GM21515 (cell line): Measurements from ENCODE around the gene ABLIM3.

Source experiments
- ATAC-seq: cut with Tn5 transposase; IDR thresholded peaks from one replicate; pipeline ENCODE4 v1.9.1; 2021; ENCODE audit not compliant: unreplicated experiment

ABLIM3 gene

GRCh38 chr5:149156435-149157083 is 15.3 kb downstream of the ABLIM3 start:
- no peak for ATAC-seq

DNA sequence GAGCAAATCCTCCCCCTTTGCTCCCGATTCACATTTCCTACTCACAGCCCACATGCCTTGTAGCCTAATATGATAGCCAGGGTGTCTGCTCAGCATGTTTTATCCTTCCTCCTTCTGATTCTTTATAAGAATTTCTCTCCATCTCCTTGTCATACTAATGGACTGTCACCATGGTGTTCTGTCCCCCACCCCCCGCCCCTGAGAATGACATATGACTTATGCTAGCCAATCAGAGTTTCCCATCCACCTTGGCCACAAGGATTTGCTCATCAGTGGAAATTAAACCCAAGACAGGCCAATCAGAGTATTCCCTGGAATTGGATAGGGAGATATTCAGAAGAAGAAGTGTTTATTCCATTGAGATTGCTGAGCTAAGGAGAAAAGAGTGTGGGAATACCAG is 16.0 kb downstream of the ABLIM3 start:
- no peak for ATAC-seq

DNA sequence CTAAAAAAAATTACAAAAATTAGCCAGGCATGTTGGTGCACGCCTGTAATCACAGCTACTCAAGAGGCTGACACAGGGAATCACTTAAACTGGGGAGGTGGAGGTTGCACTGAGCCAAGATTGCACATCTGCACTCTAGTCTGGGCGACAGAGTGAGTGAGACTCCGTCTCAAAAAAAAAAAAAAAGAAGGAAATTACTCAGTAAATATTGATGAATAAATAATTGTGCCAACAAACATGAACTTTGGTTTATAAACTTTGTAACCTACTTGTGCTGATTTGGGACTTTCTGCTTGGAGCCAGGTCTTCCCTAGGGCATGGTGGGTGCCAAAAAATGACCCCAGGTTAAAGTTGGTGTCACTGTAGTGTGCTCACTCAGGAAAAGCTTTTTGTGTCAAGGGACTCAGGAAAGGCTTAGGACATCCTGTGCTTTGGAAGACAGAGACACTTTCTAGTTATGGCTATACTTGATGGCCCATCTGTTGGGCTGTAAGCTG is 19.0 kb downstream of the ABLIM3 start:
- no peak for ATAC-seq

DNA sequence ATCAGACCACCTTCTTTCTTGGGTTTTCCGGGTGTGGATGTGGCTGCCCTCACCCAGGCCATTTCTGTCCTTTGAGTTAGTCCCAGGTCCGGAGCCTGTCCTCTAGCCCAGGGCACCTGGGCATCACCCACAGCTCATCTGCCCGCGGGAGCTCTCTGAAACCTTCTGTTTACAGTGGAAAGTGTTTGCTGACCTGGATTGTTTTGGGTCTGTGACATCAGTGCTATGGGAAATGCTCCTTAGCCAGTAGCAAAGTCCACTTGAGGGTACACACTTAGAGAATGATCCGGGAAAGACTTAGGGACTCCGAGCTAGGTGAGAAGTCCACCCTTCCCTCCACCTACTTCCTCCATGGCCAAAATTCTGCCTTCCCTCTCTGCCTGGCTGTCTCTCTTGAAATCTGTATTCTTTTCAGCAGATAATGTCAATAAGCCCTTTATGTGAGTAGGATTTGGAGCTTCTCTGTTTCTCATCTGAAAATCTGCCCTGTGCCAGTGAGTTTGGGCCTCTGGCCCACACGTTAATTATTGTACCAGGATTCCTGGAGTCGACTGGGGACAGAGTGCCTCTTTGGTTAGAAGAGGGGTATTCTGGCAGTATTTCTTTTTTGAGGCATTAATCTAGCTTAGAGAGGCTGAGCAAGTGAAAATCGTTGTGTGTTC is 19.9 kb downstream of the ABLIM3 start:
- no peak for ATAC-seq

GRCh38 chr5:149161850-149162249 is 20.6 kb downstream of the ABLIM3 start:
- no peak for ATAC-seq

GRCh38 chr5:149162401-149163084 is 21.2 kb downstream of the ABLIM3 start:
- peak; percentile 85 for ATAC-seq

- ATAC-seq, result no peak
Observed at GRCh38 chr5:149164731-149165130, 23.4 kb downstream of the ABLIM3 start.

GRCh38 chr5:149166128-149166527 is 24.8 kb downstream of the ABLIM3 start:
- no peak for ATAC-seq

DNA sequence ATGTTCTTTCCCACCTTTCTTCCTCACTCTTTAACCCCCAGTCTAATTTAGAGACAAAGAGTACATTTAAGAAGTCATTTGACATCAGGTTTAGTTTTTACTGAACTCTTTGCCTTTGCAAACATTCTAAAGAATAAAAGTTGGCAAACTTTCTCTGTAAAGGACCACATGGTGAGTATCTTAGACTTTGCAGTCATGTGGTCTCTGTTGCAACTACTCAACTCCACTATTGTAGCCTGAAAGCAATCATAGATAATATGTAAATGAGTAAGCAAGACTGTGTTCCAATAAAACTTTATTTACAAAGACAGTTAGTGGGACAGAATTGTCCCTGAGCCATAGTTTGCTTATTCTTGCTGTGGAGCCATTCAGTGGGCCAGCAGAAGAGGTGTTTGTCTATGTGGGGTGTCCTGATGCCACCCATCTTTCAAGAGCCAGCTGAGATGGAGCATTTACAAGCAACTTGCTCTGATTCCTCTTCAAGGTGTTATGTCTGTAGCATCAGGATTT is 25.4 kb downstream of the ABLIM3 start:
- ATAC-seq, result no peak

- no peak for ATAC-seq
Observed at GRCh38 chr5:149168276-149168906, 27.1 kb downstream of the ABLIM3 start.

GRCh38 chr5:149170299-149170698 is 29.0 kb downstream of the ABLIM3 start:
- ATAC-seq, result no peak

DNA sequence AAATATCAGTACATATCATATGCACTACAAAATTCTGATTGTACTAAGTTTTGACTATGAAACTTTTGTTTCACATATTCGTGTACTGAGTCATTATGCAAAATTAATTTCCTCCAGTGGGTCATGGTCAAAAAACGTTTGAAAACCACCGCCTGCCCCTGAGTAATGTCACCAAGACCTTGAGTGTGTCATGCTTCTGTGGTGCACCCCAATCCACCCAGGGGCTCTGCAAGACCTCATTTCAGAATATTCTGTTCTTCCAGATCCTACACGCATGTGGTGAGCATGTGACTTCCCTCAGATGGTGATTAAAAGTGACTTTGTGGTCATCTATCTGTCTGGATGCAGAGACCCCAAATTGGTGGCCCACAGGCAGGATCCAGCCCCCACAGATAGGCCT is 31.0 kb downstream of the ABLIM3 start:
- ATAC-seq, result no peak

GRCh38 chr5:149172709-149173505 is 31.6 kb downstream of the ABLIM3 start:
- no peak for ATAC-seq

DNA sequence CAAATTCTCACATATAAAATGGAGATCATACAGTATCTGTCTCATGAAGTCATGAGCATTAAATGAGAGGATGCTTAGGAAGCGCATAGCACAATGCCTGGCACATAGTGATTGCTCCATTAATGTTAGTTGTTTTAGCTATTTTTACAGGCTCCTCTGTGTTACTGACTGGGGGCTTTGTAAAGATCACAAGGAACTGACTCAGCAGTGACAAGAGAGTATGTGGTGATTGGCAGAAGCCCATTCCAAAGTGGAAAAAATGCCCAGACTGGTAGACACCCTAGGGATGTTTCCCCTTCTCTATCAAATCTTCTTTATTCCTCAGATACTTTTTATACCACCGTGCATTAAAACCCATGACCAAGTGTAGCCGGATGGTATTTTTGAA is 33.5 kb downstream of the ABLIM3 start:
- no peak for ATAC-seq

- ATAC-seq, result no peak
Observed at GRCh38 chr5:149175346-149176105, 34.2 kb downstream of the ABLIM3 start.

- ATAC-seq, result no peak
Observed at GRCh38 chr5:149177339-149177843, 36.1 kb downstream of the ABLIM3 start.

DNA sequence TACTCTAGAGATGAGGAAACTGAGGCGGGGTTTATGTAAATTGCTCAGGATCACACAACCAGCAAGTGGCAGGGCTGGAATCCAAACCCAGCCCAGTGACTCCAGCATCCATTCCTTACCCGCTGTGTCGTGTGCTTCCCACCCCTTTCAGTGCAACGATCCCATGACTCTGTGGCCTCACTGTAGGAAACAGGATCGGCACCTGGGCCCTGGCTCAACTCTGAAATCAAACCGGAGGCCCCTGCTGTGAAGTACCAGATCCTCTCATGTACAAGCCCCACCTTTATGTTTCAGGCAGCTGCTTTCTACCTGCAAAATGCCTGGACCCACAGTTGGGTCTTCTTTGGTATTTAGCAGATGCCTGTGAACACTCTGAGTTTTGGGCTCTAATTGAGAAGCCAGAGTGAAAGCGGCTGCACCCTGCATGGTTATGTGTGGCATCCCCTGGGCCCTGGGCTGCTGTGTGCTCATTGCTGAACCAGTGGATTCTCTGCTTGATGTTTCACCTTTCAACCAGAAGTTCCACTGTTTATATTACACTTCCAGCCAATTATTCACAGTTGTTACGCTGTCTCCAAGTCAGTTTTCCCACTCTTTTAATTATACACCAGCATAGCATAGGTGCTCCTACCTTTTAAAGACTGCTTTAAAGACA is 36.7 kb downstream of the ABLIM3 start:
- ATAC-seq, result no peak

- ATAC-seq, result no peak
Observed at GRCh38 chr5:149181732-149182131, 40.4 kb downstream of the ABLIM3 start.

DNA sequence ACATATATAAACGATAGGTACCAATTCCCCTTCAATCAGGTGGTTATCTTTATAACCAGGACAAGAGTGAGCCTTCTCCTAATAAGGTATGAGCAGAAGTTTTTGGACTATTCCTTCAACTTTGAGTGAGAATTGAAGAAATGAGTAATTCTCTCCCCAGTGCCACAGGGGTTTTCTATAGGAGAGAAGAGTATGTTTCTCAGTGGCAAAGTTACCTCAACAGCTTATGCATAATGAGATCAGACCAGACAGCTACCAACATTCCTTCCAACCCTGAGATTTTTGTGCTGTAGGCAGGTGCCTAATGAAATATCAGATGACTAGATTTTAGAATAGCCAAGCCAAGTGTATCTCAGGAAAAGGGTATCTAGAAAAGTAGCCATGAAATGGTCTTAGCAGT is 40.9 kb downstream of the ABLIM3 start:
- ATAC-seq, result no peak
